A549 (cell line): ENCODE measurements around the gene CCDC40. TPM values are rescaled to one million over a fixed set of nuclear protein-coding genes. Genes with fewer than 3 reads are reported as not detected.

ENCODE experiments used
- ATAC-seq, 2 experiments: fragments of 200-7000 bp in 1 of 2; fragments of >200 bp in 1 of 2; cut with Nextera tagmentation in 1 of 2; cut with Tn5 transposase in 1 of 2; 3 replicates each; pipeline versions ENCODE4 v1.8.0 to v1.9.1; 2018 to 2020; ENCODE audit warnings: mild to moderate bottlenecking in 1 of 2, moderate library complexity in 1 of 2
- CTCF ChIA-PET: fragments of 300-600 bp; sonication (Branson Sonifier 250); formaldehyde crosslinking; extraction: SDS; loops from one replicate; lab custom pipeline; 2021; ENCODE audit warnings: antibody characterized with exemption, inconsistent platforms; lab: Yijun Ruan, JAX
- POLR2A ChIA-PET: fragments of 350-600 bp; formaldehyde crosslinking; extraction: SDS; loops from one replicate; lab custom pipeline; 2021; ENCODE audit warnings: antibody characterized with exemption, inconsistent platforms; lab: Yijun Ruan, JAX
- DNase-seq, 2 experiments: peaks; one replicate each; pipeline versions ENCODE4 v3.0.0 to v3.0.0-alpha.2; 2011 to 2016; ENCODE audit warnings: low read depth in 1 of 2, low spot score in 1 of 2
- FAIRE-seq: peaks from 2 replicates; lab custom pipeline; 2011; peaks lifted over from hg19 to GRCh38; lab: Jason Lieb, UNC
- H3K27ac ChIP-seq, 2 experiments: fragments of >200 bp; sonication (Bioruptor Twin); formaldehyde crosslinking; 3 replicates each; pipeline ENCODE4 v1.5.1; 2016 to 2017
- H3K4me1 ChIP-seq: fragments of >200 bp; sonication (Bioruptor Twin); formaldehyde crosslinking; 3 replicates; pipeline ENCODE4 v1.6.1; 2016
- H3K4me2 ChIP-seq: fragments of >200 bp; sonication (Bioruptor Twin); formaldehyde crosslinking; 3 replicates; pipeline ENCODE4 v1.6.1; 2016
- H3K4me3 ChIP-seq: fragments of >200 bp; sonication (Bioruptor Twin); formaldehyde crosslinking; 3 replicates; pipeline ENCODE4 v1.5.1; 2016
- H3K9me3 ChIP-seq: fragments of >200 bp; sonication (Bioruptor Twin); formaldehyde crosslinking; 3 replicates; pipeline ENCODE4 v1.6.1; 2016
- ATOH8 ChIP-seq: fragments of 250-450 bp; sonication (Bioruptor Pico); IDR thresholded peaks from 2 replicates; pipeline ENCODE4 v1.5.0; 2020; ENCODE audit warnings: low read depth, mild to moderate bottlenecking, moderate library complexity
- BCL3 ChIP-seq: fragments of >200 bp; sonication (Bioruptor Twin); formaldehyde crosslinking; IDR thresholded peaks from 3 replicates; pipeline ENCODE4 v1.6.1; 2016
- CBX2 ChIP-seq: fragments of 200-600 bp; sonication (generic); IDR thresholded peaks from 2 replicates; pipeline ENCODE4 v1.6.1; 2016; ENCODE audit warnings: low read depth, mild to moderate bottlenecking, borderline replicate concordance
- E2F6 ChIP-seq: IDR thresholded peaks from 2 replicates; pipeline ENCODE4 v1.6.1; 2012; ENCODE audit warnings: low read depth, borderline replicate concordance
- EHMT2 ChIP-seq: fragments of 200-600 bp; sonication (generic); IDR thresholded peaks from 2 replicates; pipeline ENCODE4 v1.6.1; 2016; ENCODE audit warnings: antibody characterized with exemption, low read depth, mild to moderate bottlenecking, moderate library complexity
- ESRRA ChIP-seq: fragments of 150-350 bp; IDR thresholded peaks from 2 replicates; pipeline ENCODE4 v1.6.1; 2014; ENCODE audit warnings: mild to moderate bottlenecking, low read length, borderline replicate concordance
- FOSL2 ChIP-seq, 2 experiments: fragments of 450-650 bp in 1 of 2; fragments of >200 bp in 1 of 2; sonication (Bioruptor Twin) in 1 of 2; formaldehyde crosslinking; IDR thresholded peaks; 2 replicates each; pipeline versions ENCODE4 v1.5.0 to v1.6.1; 2016 to 2020; ENCODE audit warnings: mild to moderate bottlenecking in 1 of 2, moderate library complexity in 1 of 2
- HMGXB4 ChIP-seq: fragments of 250-450 bp; sonication (Bioruptor Pico); IDR thresholded peaks from 2 replicates; pipeline ENCODE4 v1.5.0; 2021; ENCODE audit warnings: mild to moderate bottlenecking, moderate library complexity, borderline replicate concordance
- HOXA7 ChIP-seq: fragments of 250-450 bp; sonication (Bioruptor Pico); IDR thresholded peaks from 2 replicates; pipeline ENCODE4 v1.5.0; 2020; ENCODE audit warnings: mild to moderate bottlenecking, moderate library complexity
- KDM1A ChIP-seq: fragments of 200-600 bp; sonication (generic); IDR thresholded peaks from 2 replicates; pipeline ENCODE4 v1.6.1; 2016; ENCODE audit warnings: low read depth, mild to moderate bottlenecking
- MAFK ChIP-seq: fragments of 450-650 bp; IDR thresholded peaks from 2 replicates; pipeline ENCODE4 v1.6.1; 2014; ENCODE audit not compliant: partially characterized antibody
- MAX ChIP-seq: IDR thresholded peaks from 2 replicates; pipeline ENCODE4 v1.6.1; 2012
- MAZ ChIP-seq: fragments of 150-350 bp; IDR thresholded peaks from 2 replicates; pipeline ENCODE4 v1.6.1; 2014; ENCODE audit warnings: antibody characterized with exemption, low read depth, low read length, borderline replicate concordance
- NR3C1 ChIP-seq: fragments of >200 bp; sonication (Bioruptor Twin); formaldehyde crosslinking; IDR thresholded peaks from 3 replicates; pipeline ENCODE4 v1.6.1; 2017
- PBX3 ChIP-seq: IDR thresholded peaks from 2 replicates; pipeline ENCODE4 v1.6.1; 2012
- POLR2A ChIP-seq: IDR thresholded peaks from 2 replicates; pipeline ENCODE4 v1.6.1; 2012; ENCODE audit warnings: mild to moderate bottlenecking, low read length
- POLR2AphosphoS2 ChIP-seq: conservative IDR thresholded peaks from 2 replicates; pipeline ENCODE4 v1.6.1; 2012; ENCODE audit warnings: low read length, improper control_type of control experiment, inconsistent platforms
- RCOR1 ChIP-seq: fragments of 150-350 bp; IDR thresholded peaks from 2 replicates; pipeline ENCODE4 v1.6.1; 2014; ENCODE audit warnings: antibody characterized with exemption, low read length, low read depth
- RFX5 ChIP-seq: fragments of 450-650 bp; IDR thresholded peaks from 2 replicates; pipeline ENCODE4 v1.7.1; 2014; ENCODE audit warnings: antibody characterized with exemption, mild to moderate bottlenecking, moderate library complexity
- TP53 ChIP-seq: fragments of 250-450 bp; sonication (Bioruptor Pico); IDR thresholded peaks from 2 replicates; pipeline ENCODE4 v1.5.0; 2021; ENCODE audit warnings: mild to moderate bottlenecking, moderate library complexity
- USF2 ChIP-seq: fragments of 450-650 bp; IDR thresholded peaks from 2 replicates; pipeline ENCODE4 v1.6.1; 2014; ENCODE audit warnings: antibody characterized with exemption
- ZNF302 ChIP-seq: fragments of 250-450 bp; sonication (Bioruptor Pico); IDR thresholded peaks from 2 replicates; pipeline ENCODE4 v1.9.0; 2021; ENCODE audit warnings: inconsistent platforms, mild to moderate bottlenecking, moderate library complexity
- ZSCAN20 ChIP-seq: fragments of 250-450 bp; sonication (Bioruptor Pico); IDR thresholded peaks from 2 replicates; pipeline ENCODE4 v1.8.0; 2022; ENCODE audit warnings: mild to moderate bottlenecking, moderate library complexity
- WGBS: methylation state at CpG from one replicate; pipeline ENCODE4 v1.1.6; 2017; ENCODE audit errors: missing lambda C conversion rate; 5-methylcytosine and 5-hydroxymethylcytosine counted together
- polyA plus RNA-seq, 4 experiments: library from polyadenylated mRNA; depleted of rRNA in 3 of 4; stranded (reverse); fragments of >200 nt; fragmentation: RNase III in 1 of 4; extraction: RNeasy Plus Mini Kit Qiagen cat#74134 plus additional on column Dnase treatment in 1 of 4; gene quantifications; 2 replicates in 3 of 4; 3 replicates in 1 of 4; pipeline ENCODE4 v1.2.3, GENCODE V29; 2011 to 2017

The CCDC40 gene
- polyA plus RNA-seq, 2 of the 4 experiments (the other 2 are of a cell fraction), result 5.9 to 11.3 TPM

- Histone ChIP-seq H3K27ac (peak overlapping the region in 1 of 2 experiments; percentile 6; a peak in 1 of 6 replicates), H3K4me3 (no peak overlapping the region), H3K4me1 (peaks cover 11% of the 10 kb centered on the region), H3K4me2 (no peak overlapping the region), H3K9me3 (no peaks in the 10 kb centered on the region)
- FAIRE-seq (no peak), ATAC-seq (no peak), DNase-seq (no peak)
- ChIA-PET POLR2A (no interaction called here), CTCF (interaction anchor here (1.0 to 4.9 kb wide), 11 partner anchors 14 to 291 kb away, joined by 3 to 176 read pairs (median 18); no protein-coding TSS in a partner anchor)
- 90% methylated on average over 4 of the region's 4 CpGs for WGBS
- TF ChIP-seq HMGXB4 (CRISPR knock-in tag) (no peak), BCL3 (no peak), TP53 (CRISPR knock-in tag) (no peak), ZNF302 (CRISPR knock-in tag) (no peak), RCOR1 (no peak), EHMT2 (no peak), POLR2A (no peak)
These were observed 63.5 kb downstream of the CCDC40 start for GRCh38 chr17:80100035-80100323.

- CTCF ChIA-PET, result interaction anchor here (0.6 to 4.9 kb wide), 107 partner anchors 13 to 1058 kb away, joined by 3 to 176 read pairs (median 4); no protein-coding TSS in a partner anchor
- FAIRE-seq (peak; percentile 97), ATAC-seq (peak; percentile 80 to 89), DNase-seq (peak; percentile 84 to 91)
- peak within 1 kb of the TSS; percentile 95 for H3K4me2 ChIP-seq
- H3K4me1 ChIP-seq, result peaks cover 11% of the 10 kb centered on the region
- peak within 1 kb of the TSS; percentile 88 for H3K4me3 ChIP-seq
- POLR2A ChIA-PET, result interaction anchor here (0.5 to 1.8 kb wide), 20 partner anchors 11 to 354 kb away, joined by 3 to 21 read pairs (median 5); partner anchors contain the start of genes CBX8 and RNF213
- peak within 1 kb of the TSS; percentile 90 to 94 for H3K27ac ChIP-seq
- no peaks in the 10 kb centered on the region for H3K9me3 ChIP-seq
- WGBS, result under 1% methylated on average over 28 of the region's 114 CpGs
- no peak for TF ChIP-seq KDM1A
- no peak for TF ChIP-seq ESRRA
- TF ChIP-seq FOSL2 (IDR thresholded peaks at IDR 0.05), result no peak
- TF ChIP-seq FOSL2 (CRISPR knock-in tag; IDR thresholded peaks at IDR 0.05), result peak; percentile 55
- TF ChIP-seq USF2, result peak; percentile 44; the same call in 1 of the 2 replicates
- TF ChIP-seq HOXA7, result no peak
- TF ChIP-seq RFX5, result no peak
- no peak for TF ChIP-seq CBX2
- TF ChIP-seq ZSCAN20, result peak; percentile 91
- TF ChIP-seq E2F6, result no peak
- peak; percentile 51; the same call in 1 of the 2 replicates for TF ChIP-seq ATOH8 (CRISPR knock-in tag)
- peak; percentile 79; the same call in 1 of the 2 replicates for TF ChIP-seq MAZ
- no peak; the same call in 1 of the 2 replicates for TF ChIP-seq PBX3
- TF ChIP-seq BCL3, result peak; percentile 92; the same call in 2 of the 3 replicates
- no peak for TF ChIP-seq POLR2AphosphoS2
- TF ChIP-seq NR3C1, result no peak
- no peak for TF ChIP-seq MAFK
- peak; percentile 55 for TF ChIP-seq MAX
- no peak for TF ChIP-seq HMGXB4 (CRISPR knock-in tag)
These were observed 64.8 kb downstream of the CCDC40 start, which contains the start of gene GAA for GRCh38 chr17:80101011-80101945. Gene GAA (plus strand): TSS chr17:80101581. CDS start chr17:80104587, 3,006 bp downstream.
